LHCN-M2 (cell line): Measurements from ENCODE around the gene ACSS2. TPM values are rescaled to one million over a fixed set of nuclear protein-coding genes. Genes with fewer than 3 reads are reported as not detected.

Experiments used
- DNase-seq: peaks from one replicate; pipeline ENCODE4 v3.0.0-alpha.2; 2012; ENCODE audit warnings: low read depth
- total RNA-seq: library from RNA; depleted of rRNA; stranded (reverse); fragments of >200 nt; gene quantifications from 2 replicates; pipeline ENCODE4 v1.2.3, GENCODE V29; 2014

ACSS2 gene
- total RNA-seq, 1 experiment from 2014 or later: 19.5 TPM

- DNase-seq: peak; percentile 35
Observed at GRCh38 chr20:34948030-34948429, 71.6 kb downstream of the ACSS2 start.

GRCh38 chr20:34949120-34949519 is 72.7 kb downstream of the ACSS2 start:
- DNase-seq: no peak

- DNase-seq: no peak
Observed at GRCh38 chr20:34951252-34951651, 74.8 kb downstream of the ACSS2 start.

GRCh38 chr20:34951652-34952051 is 75.2 kb downstream of the ACSS2 start:
- no peak for DNase-seq

GRCh38 chr20:34952671-34953070 is 76.3 kb downstream of the ACSS2 start:
- no peak for DNase-seq

- no peak for DNase-seq
Observed at GRCh38 chr20:34953960-34954359, 77.5 kb downstream of the ACSS2 start.

GRCh38 chr20:34954904-34955230 is 78.5 kb downstream of the ACSS2 start:
- DNase-seq: peak; percentile 42

- peak; percentile 93 for DNase-seq
Observed at GRCh38 chr20:34955231-34956040, 79.0 kb downstream of the ACSS2 start, which contains the start of the genes GSS and MYH7B. Gene GSS, minus strand, starts transcription at chr20:34955806. Its CDS starts 3,954 bp downstream, at chr20:34951852. Gene MYH7B, plus strand, starts transcription at chr20:34955868. Its CDS starts 22,138 bp downstream, at chr20:34978006.

GRCh38 chr20:34956041-34956458 is 79.6 kb downstream of the ACSS2 start:
- DNase-seq: no peak

- DNase-seq: no peak
Observed at GRCh38 chr20:34956751-34957472, 80.5 kb downstream of the ACSS2 start.

GRCh38 chr20:34964486-34964885 is 88.1 kb downstream of the ACSS2 start:
- no peak for DNase-seq

GRCh38 chr20:34965051-34965450 is 88.6 kb downstream of the ACSS2 start:
- DNase-seq: no peak

- no peak for DNase-seq
Observed at GRCh38 chr20:34967421-34967820, 91.0 kb downstream of the ACSS2 start.

GRCh38 chr20:34968042-34968775 is 91.8 kb downstream of the ACSS2 start:
- DNase-seq: no peak

- no peak for DNase-seq
Observed at GRCh38 chr20:34970193-34970840, 93.9 kb downstream of the ACSS2 start.

GRCh38 chr20:34970846-34971560 is 94.6 kb downstream of the ACSS2 start:
- DNase-seq: no peak

GRCh38 chr20:34971561-34972235 is 95.3 kb downstream of the ACSS2 start:
- no peak for DNase-seq

- DNase-seq: no peak
Observed at GRCh38 chr20:34974246-34974645, 97.8 kb downstream of the ACSS2 start.

GRCh38 chr20:34976286-34976685 is 99.9 kb downstream of the ACSS2 start:
- DNase-seq: no peak
